Tibial artery (tissue), 4 donors: ENCODE results near the gene THBS1.

Experiments used
- DNase-seq, 2 donors: peaks; one replicate each; pipeline ENCODE4 v3.0.0-alpha.2; 2019
- H3K27ac ChIP-seq, 2 donors: fragments of 200-600 bp; sonication (generic) in 1 of 2; 1 replicate in 1 of 2; 2 replicates in 1 of 2; pipeline ENCODE4 v1.5.1; 2018 to 2019; ENCODE audit warnings: mild to moderate bottlenecking in 1 of 2
- H3K27me3 ChIP-seq, 2 donors: fragments of 200-600 bp; sonication (generic) in 1 of 2; one replicate each; pipeline versions ENCODE4 v1.5.1 to v1.6.0; 2016 to 2019
- H3K36me3 ChIP-seq, 3 donors: fragments of 200-600 bp; sonication (generic) in 2 of 3; one replicate each; pipeline ENCODE4 v1.5.1; 2016 to 2019; ENCODE audit warnings: mild to moderate bottlenecking in 2 of 3
- H3K4me1 ChIP-seq, 4 donors: fragments of 200-600 bp; sonication (generic) in 2 of 4; 1 replicate in 3 of 4; 2 replicates in 1 of 4; pipeline ENCODE4 v1.5.1; 2016 to 2019
- H3K4me3 ChIP-seq, 2 donors: fragments of 200-600 bp; sonication (generic) in 1 of 2; 1 replicate in 1 of 2; 2 replicates in 1 of 2; pipeline ENCODE4 v1.5.1; 2018 to 2019; ENCODE audit warnings: mild to moderate bottlenecking in 2 of 2
- H3K9me3 ChIP-seq, 3 donors: fragments of 200-600 bp; sonication (generic) in 1 of 3; one replicate each; pipeline ENCODE4 v1.5.1; 2016 to 2019
- intact Hi-C: fragments of 100-400 bp; cut with DNase I; formaldehyde crosslinking; loops from one replicate; pipeline ENCODE4 v1.15.0; 2023; ENCODE audit warnings: low total_unique reads
- TF ChIP-seq, protein P1 (sequence below), 2 experiments: fragments of 200-600 bp in 1 of 2; fragments of 450-650 bp in 1 of 2; IDR thresholded peaks; one replicate each; pipeline ENCODE4 v1.5.1; 2017 to 2019; ENCODE audit warnings: antibody characterized with exemption in 2 of 2, mild to moderate bottlenecking in 1 of 2, moderate library complexity in 1 of 2

The THBS1 gene

DNA sequence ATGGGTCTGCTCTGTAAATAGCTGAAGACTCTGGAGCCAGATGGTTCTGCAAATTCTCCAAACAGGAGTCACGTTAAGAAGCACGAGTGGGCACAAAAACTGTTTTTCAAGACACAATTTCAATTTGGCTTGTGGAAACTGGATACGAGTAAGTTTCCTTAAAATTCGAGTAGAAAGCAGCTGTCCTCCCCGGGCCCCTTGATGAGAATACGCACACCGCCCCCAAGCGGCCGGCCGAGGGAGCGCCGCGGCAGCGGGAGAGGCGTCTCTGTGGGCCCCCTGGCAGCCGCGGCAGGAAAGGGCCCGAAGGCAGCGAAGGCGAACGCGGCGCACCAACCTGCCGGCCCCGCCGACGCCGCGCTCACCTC is 778 bp upstream of the THBS1 start:
- no peaks in the 10 kb centered on the region for H3K9me3 ChIP-seq
- H3K36me3 ChIP-seq = peaks cover 14 to 34% (median 30%) of the 10 kb centered on the region in 3 donors
- DNase-seq = peak; percentile 98
- no peaks in the 10 kb centered on the region for H3K27me3 ChIP-seq
- TF ChIP-seq, protein P1, sequence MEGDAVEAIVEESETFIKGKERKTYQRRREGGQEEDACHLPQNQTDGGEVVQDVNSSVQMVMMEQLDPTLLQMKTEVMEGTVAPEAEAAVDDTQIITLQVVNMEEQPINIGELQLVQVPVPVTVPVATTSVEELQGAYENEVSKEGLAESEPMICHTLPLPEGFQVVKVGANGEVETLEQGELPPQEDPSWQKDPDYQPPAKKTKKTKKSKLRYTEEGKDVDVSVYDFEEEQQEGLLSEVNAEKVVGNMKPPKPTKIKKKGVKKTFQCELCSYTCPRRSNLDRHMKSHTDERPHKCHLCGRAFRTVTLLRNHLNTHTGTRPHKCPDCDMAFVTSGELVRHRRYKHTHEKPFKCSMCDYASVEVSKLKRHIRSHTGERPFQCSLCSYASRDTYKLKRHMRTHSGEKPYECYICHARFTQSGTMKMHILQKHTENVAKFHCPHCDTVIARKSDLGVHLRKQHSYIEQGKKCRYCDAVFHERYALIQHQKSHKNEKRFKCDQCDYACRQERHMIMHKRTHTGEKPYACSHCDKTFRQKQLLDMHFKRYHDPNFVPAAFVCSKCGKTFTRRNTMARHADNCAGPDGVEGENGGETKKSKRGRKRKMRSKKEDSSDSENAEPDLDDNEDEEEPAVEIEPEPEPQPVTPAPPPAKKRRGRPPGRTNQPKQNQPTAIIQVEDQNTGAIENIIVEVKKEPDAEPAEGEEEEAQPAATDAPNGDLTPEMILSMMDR (IDR thresholded peaks at IDR 0.05) = peak; percentile 98 to 99
- H3K4me3 ChIP-seq = peak overlapping the region; percentile 69
- intact Hi-C loops = loop anchor here (5.0 to 10.0 kb wide), 2 partner anchors 175 to 453 kb away; no protein-coding TSS in a partner anchor
- H3K4me1 ChIP-seq = peaks cover 0 to 49% (median 25%) of the 10 kb centered on the region in 4 donors
- peak overlapping the region; percentile 77 to 92 for H3K27ac ChIP-seq

DNA sequence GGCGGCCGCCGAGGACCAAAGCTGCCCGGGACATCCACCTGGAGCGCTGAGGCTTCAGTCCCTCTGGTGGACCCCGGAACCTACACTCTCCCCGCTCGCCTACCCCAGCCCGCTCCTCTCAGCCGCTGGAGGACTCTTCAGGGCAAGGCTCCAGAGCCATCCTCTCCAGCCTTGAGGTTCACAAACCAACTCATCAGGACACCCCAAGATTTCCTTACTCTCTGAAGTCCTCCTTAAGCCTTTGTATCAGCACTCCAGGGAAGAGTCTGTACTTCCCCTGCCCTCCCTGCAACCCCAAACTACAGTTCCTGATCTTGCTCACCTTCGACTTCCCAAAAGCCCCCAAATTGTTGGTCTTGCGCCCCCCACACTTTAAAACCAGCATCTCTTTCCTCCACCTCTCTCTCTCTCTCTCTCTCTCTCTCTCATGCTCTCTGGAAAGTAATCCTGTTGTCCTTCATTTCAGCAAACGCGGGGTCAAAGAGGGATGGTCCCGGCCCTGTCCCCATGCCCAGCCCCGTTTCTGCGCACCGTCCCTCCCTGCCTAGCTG is 438 bp downstream of the THBS1 start:
- H3K4me1 ChIP-seq = peaks cover 0 to 61% (median 29%) of the 10 kb centered on the region in 4 donors
- intact Hi-C loops = loop anchor here (5.0 to 10.0 kb wide), 2 partner anchors 173 to 454 kb away; no protein-coding TSS in a partner anchor
- H3K4me3 ChIP-seq = peak overlapping the region; percentile 69
- no peaks in the 10 kb centered on the region for H3K9me3 ChIP-seq
- peaks cover 26 to 46% (median 42%) of the 10 kb centered on the region in 3 donors for H3K36me3 ChIP-seq
- no peak for DNase-seq
- H3K27me3 ChIP-seq = no peaks in the 10 kb centered on the region
- TF ChIP-seq, protein P1 (IDR thresholded peaks at IDR 0.05) = no peak
- H3K27ac ChIP-seq = peak overlapping the region; percentile 77 to 92

DNA sequence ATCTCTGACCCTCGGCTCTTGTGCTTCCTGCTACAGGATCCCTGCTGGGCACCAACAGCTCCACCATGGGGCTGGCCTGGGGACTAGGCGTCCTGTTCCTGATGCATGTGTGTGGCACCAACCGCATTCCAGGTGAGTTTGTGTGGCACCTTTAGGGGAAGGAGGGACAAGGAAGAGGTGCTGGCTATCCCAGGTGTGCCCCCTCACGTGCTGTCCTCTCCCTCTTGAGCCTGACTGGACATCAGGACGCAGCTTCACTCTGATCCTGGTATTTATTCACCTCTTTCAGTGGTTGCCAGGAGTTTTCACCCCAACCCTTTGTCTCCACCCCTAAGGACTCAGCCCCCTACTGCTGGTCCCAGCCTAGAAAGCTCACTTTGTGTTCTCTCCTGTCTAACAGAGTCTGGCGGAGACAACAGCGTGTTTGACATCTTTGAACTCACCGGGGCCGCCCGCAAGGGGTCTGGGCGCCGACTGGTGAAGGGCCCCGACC is 960 bp downstream of the THBS1 start:
- Histone ChIP-seq H3K4me1 (peaks cover 0 to 66% (median 31%) of the 10 kb centered on the region in 4 donors), H3K9me3 (no peaks in the 10 kb centered on the region), H3K27me3 (no peaks in the 10 kb centered on the region), H3K4me3 (peak overlapping the region; percentile 69), H3K36me3 (peaks cover 32 to 51% (median 45%) of the 10 kb centered on the region in 3 donors), H3K27ac (peak overlapping the region; percentile 77 to 92)
- TF ChIP-seq, protein P1 (IDR thresholded peaks at IDR 0.05) = peak in 1 of 2 experiments; percentile 39
- intact Hi-C loops = loop anchor here (1.0 to 10.0 kb wide), 4 partner anchors 173 to 874 kb away; no protein-coding TSS in a partner anchor
- peak; percentile 56 to 74 for DNase-seq

DNA sequence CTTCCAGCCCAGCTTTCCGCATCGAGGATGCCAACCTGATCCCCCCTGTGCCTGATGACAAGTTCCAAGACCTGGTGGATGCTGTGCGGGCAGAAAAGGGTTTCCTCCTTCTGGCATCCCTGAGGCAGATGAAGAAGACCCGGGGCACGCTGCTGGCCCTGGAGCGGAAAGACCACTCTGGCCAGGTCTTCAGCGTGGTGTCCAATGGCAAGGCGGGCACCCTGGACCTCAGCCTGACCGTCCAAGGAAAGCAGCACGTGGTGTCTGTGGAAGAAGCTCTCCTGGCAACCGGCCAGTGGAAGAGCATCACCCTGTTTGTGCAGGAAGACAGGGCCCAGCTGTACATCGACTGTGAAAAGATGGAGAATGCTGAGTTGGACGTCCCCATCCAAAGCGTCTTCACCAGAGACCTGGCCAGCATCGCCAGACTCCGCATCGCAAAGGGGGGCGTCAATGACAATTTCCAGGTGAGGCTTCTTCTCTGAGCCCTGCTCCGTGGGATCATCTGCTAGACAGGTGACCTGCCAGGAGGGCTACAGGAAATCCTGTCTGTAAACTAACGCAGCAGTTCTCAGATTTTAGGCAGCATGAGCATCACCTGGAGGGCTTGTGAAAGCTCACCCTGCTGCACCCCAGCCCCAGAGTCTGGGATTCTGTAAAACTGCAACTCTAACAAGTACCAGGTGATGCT is 1.6 kb downstream of the THBS1 start:
- intact Hi-C loops = loop anchor here (1.0 to 10.0 kb wide), 4 partner anchors 172 to 874 kb away; no protein-coding TSS in a partner anchor
- H3K4me1 ChIP-seq = peaks cover 0 to 70% (median 31%) of the 10 kb centered on the region in 4 donors
- DNase-seq = no peak

DNA sequence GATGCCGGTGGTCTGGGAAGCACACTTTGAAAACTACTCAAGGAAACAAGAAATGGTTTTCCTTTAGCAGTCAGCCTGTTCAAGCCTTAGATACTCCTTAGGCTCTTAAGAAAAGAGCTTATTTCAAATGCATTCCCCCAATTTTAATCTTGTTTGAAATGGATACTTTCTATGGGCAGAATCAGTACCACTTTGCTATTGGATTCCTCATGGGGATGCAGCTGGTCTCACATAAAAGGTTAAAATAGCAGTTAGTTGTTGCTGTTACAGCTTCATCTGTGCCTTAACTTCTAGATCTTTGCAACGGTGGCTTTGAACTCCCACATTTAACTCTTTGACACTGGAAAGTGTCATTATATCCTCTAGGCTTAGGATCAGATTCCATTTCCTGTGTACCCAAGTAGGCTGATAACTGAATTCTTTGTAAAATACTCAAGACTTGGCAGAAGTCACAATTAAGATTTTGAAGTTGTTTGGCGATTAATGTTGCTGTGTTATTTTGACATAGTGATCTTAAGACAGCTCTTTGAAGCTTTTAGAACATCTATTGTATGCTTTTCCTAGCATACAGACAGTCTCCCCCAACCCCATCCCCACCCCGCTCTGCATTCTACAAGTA is 2.2 kb downstream of the THBS1 start:
- TF ChIP-seq, protein P1 (IDR thresholded peaks at IDR 0.05) = no peak
- peak overlapping the region; percentile 77 to 92 for H3K27ac ChIP-seq
- H3K4me3 ChIP-seq = peak overlapping the region; percentile 69
- H3K27me3 ChIP-seq = no peaks in the 10 kb centered on the region
- H3K36me3 ChIP-seq = peaks cover 44 to 64% (median 57%) of the 10 kb centered on the region in 3 donors
- intact Hi-C loops = loop anchor here (1.0 to 10.0 kb wide), 4 partner anchors 172 to 875 kb away; no protein-coding TSS in a partner anchor
- DNase-seq = no peak
- no peaks in the 10 kb centered on the region for H3K9me3 ChIP-seq
- peaks cover 0 to 76% (median 31%) of the 10 kb centered on the region in 4 donors for H3K4me1 ChIP-seq

More for the DNA sequence above, 1.6 kb downstream of the THBS1 start:
- TF ChIP-seq, protein P1 (IDR thresholded peaks at IDR 0.05) = no peak
- Histone ChIP-seq H3K9me3 (no peaks in the 10 kb centered on the region), H3K27me3 (no peaks in the 10 kb centered on the region), H3K4me3 (peak overlapping the region; percentile 69), H3K27ac (peak overlapping the region; percentile 77 to 92), H3K36me3 (peaks cover 38 to 57% (median 50%) of the 10 kb centered on the region in 3 donors)
